RCC 7860 (cell line): ENCODE measurements around the gene C19orf47.

Source experiments
- DNase-seq: peaks from one replicate; pipeline ENCODE4 v3.0.0-alpha.2; 2015; ENCODE audit warnings: low spot score
- FAIRE-seq: peaks from 2 replicates; lab custom pipeline; 2012; peaks lifted over from hg19 to GRCh38; lab: Jason Lieb, UNC

The C19orf47 gene

GRCh38 chr19:40348125-40348913 is at the start of gene C19orf47, which contains the start of gene PLD3:
Gene C19orf47 (minus strand): TSS chr19:40348397. CDS start chr19:40341857, 6,540 bp downstream.
Gene PLD3 (plus strand): TSS chr19:40348695. CDS start chr19:40366484, 17,789 bp downstream.
- peak; percentile 41 for FAIRE-seq

GRCh38 chr19:40397568-40397906 is 49.3 kb upstream of the C19orf47 start:
- no peak for FAIRE-seq

More at GRCh38 chr19:40348125-40348913, at the start of gene C19orf47, which contains the start of gene PLD3:
- DNase-seq: peak; percentile 93

GRCh38 chr19:40396886-40397567 is 48.8 kb upstream of the C19orf47 start:
- DNase-seq: no peak
- no peak for FAIRE-seq

More at GRCh38 chr19:40397568-40397906, 49.3 kb upstream of the C19orf47 start:
- DNase-seq: no peak

GRCh38 chr19:40395956-40396355 is 47.8 kb upstream of the C19orf47 start:
- FAIRE-seq: no peak

GRCh38 chr19:40394816-40395210 is 46.6 kb upstream of the C19orf47 start:
- no peak for DNase-seq

More at GRCh38 chr19:40395956-40396355, 47.8 kb upstream of the C19orf47 start:
- no peak for DNase-seq

GRCh38 chr19:40393894-40394815 is 46.0 kb upstream of the C19orf47 start:
- DNase-seq: no peak
- no peak for FAIRE-seq

More at GRCh38 chr19:40394816-40395210, 46.6 kb upstream of the C19orf47 start:
- no peak for FAIRE-seq

GRCh38 chr19:40392894-40393517 is 44.8 kb upstream of the C19orf47 start:
- DNase-seq (no peak), FAIRE-seq (no peak)

GRCh38 chr19:40392123-40392522 is 43.9 kb upstream of the C19orf47 start:
- DNase-seq: no peak
- no peak for FAIRE-seq

GRCh38 chr19:40390084-40390742 is 42.0 kb upstream of the C19orf47 start, which contains the start of gene HIPK4:
Gene HIPK4 (minus strand): TSS chr19:40390181. CDS start chr19:40389902, 279 bp downstream.
- FAIRE-seq: no peak

GRCh38 chr19:40389404-40390083 is 41.3 kb upstream of the C19orf47 start:
- FAIRE-seq (no peak), DNase-seq (no peak)

More at GRCh38 chr19:40390084-40390742, 42.0 kb upstream of the C19orf47 start, which contains the start of gene HIPK4:
- DNase-seq: no peak

- FAIRE-seq (no peak), DNase-seq (no peak)
Observed at GRCh38 chr19:40388481-40388880, 40.3 kb upstream of the C19orf47 start.

- no peak for FAIRE-seq
- no peak for DNase-seq
Observed at GRCh38 chr19:40387155-40387554, 39.0 kb upstream of the C19orf47 start.

GRCh38 chr19:40383668-40384248 is 35.6 kb upstream of the C19orf47 start:
- no peak for FAIRE-seq
- DNase-seq: no peak

- FAIRE-seq (no peak), DNase-seq (no peak)
Observed at GRCh38 chr19:40381321-40381720, 33.1 kb upstream of the C19orf47 start.

GRCh38 chr19:40380199-40381037 is 32.2 kb upstream of the C19orf47 start:
- DNase-seq (no peak), FAIRE-seq (no peak)

- DNase-seq: no peak
- FAIRE-seq: no peak
Observed at GRCh38 chr19:40379446-40380198, 31.4 kb upstream of the C19orf47 start.

- FAIRE-seq: no peak
- DNase-seq: no peak
Observed at GRCh38 chr19:40378509-40378908, 30.3 kb upstream of the C19orf47 start.
